ENCODE data around the gene C2CD5.
"Not testable (repeated sequence)": the region's sequence is repeated elsewhere in the genome, so short reads cannot be mapped to it uniquely, and the experiment has no call there.

The C2CD5 gene

DNA sequence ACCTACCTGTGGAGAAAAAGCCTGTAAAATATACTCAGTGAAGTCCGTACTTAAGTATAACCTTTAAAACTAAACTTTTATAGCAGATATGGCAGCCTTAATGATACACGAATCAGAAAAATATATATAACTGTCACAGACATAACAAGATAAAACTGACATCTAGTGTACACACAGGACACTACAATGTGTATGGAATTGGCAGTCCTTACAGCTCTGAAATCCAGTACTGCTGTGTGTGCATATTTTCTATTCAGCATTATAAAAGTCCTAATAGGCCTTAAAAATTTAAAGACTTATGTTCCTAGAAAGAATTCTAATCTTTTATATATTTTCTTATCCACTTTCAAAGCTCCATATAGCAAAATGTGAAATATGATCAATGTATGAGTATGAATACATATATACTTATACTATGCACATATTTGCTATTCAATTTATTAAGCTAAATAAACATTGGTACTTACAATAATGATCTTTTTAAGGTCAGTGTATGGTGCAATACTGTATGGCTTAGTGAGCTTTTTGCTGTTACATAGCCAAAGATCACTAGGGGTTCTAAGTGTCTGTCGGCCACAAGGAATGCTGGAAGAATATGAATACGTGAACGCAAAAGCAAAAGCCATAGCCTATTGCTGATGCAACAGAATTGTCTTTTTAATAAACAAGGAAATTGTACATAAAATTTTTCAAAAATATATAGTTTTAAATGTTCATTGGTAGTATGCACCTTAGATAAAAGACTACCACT is 69.2 kb downstream of the C2CD5 start:
- no peak for FAIRE-seq

- no peak for FAIRE-seq
Observed at GRCh38 chr12:22473212-22473611, 71.1 kb downstream of the C2CD5 start.

GRCh38 chr12:22467190-22467589 is 77.2 kb downstream of the C2CD5 start:
- FAIRE-seq: no peak

DNA sequence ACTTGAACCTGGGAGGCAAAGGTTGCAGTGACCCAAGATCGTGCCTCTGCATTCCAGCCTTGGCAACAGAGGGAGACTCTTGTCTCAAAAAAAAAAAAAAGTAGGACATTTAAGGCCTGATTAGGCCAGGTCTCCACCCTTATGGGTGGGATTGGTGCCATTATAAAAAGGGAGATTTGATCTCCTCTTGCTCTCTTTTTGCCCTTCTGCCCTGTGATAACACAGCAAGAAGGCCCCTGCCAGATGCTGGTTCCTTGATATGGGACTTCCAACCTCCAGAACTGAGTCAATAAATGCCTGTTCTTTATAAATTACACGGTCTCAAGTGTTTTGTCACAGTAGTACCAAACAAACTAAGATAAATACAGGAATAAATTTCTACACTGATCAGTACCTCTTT is 81.0 kb downstream of the C2CD5 start:
- no peak for FAIRE-seq

DNA sequence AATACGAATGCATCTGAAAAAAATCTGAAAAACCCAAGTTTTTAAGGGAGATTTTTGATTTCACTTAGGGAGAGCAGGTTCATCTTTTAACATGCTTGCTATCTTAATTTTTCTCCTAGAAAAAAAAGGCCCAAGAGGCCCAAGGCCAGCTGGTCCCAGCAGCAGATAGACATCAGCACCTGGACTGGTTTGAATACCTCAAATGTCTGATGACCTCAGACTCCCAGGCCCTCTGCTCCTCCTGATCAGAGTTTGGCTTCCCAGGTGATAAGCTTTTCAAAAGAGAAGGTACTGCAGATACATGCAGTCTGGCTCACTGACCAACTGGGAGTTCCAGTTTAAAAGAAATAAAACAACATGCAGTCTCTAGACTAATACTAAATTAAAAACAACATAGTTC is 82.6 kb downstream of the C2CD5 start:
- no peak for FAIRE-seq

GRCh38 chr12:22459838-22460490 is 84.4 kb downstream of the C2CD5 start:
- FAIRE-seq: peak; percentile 60

GRCh38 chr12:22458298-22458937 is 85.9 kb downstream of the C2CD5 start:
- FAIRE-seq: no peak

DNA sequence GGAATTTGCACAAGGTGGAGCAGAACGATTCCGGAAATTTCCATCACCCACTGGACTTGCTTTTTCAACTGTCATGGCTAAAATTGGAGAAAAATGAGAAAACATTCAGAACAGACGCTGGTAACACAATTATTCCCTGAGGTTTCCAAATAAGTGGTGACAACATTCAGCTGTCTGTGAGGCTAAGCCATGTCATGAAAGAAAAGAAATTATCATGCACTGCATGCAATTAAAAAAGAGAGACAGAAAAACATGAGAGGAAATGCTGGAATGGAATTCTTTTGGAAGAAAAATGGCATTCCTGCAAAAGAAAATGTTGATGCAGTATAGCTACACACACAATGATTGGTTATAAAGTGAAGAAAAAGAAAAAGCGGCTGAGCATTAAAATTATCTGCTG is 87.3 kb downstream of the C2CD5 start:
- no peak for FAIRE-seq

DNA sequence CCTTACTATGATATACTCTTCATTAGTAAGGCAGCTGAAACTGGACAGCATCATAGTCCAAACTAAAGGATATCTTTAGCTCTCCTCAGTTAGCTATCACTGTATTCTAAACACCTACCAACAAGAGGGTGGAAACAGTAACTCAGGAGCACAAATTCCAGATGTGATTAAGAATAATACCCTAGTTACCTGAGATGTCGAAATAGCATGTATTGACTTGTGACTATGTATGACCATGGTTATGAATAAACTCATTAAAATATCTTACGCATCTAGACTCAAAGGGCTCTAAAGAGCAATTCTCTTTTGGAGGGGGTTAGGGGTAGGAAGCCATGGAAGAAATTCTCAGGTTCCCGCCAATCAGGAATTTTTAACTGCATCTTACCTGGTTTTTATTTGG is 90.8 kb downstream of the C2CD5 start:
- no peak for FAIRE-seq

- no peak for FAIRE-seq
Observed at GRCh38 chr12:22447223-22447622, 97.1 kb downstream of the C2CD5 start.

- not testable (repeated sequence) for FAIRE-seq
Observed at GRCh38 chr12:22444317-22444665, 100.1 kb downstream of the C2CD5 start.

DNA sequence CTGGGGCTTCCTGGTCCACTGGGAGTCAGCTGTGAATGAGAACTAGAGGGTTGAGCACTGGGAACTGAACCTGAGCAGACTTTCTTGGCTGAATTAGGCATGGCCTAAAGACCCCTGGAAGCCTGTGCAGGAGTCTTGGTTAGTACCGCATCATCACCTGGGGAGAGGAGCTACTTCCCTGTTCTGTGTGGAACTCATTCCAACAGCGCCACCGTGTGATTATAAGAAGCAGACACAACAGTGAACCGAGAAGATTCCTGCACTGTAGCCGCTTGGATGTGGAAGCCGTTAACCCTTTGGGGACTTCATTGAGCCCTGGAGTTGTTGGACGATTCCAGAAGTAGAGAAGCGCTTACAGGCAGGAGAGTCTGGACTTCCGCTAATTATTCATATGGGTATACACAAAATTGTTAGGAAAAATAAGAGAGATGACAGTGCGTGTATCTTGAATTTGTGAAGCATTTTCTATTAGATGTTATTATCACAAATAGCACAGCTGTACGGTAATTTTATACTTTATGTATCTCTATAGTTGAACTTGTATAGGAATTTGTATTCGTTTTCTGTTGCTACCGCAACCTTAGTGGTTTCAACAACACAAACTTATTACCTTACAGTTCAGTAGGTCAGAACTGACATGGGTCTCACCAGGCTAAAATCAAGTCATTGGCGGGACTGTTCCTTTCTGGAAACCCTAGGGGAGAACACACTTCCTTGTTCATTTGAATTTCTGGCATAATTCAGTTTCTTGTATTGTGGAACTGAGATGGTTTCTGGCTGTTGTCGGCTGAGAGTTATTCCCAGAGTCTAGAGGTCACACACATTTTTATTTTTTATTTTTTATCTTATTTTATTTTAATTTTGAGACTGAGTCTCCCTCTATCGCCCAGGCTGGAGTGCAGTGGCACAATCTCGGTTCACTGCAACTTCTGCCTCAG is 100.7 kb downstream of the C2CD5 start:
- no peak for FAIRE-seq

DNA sequence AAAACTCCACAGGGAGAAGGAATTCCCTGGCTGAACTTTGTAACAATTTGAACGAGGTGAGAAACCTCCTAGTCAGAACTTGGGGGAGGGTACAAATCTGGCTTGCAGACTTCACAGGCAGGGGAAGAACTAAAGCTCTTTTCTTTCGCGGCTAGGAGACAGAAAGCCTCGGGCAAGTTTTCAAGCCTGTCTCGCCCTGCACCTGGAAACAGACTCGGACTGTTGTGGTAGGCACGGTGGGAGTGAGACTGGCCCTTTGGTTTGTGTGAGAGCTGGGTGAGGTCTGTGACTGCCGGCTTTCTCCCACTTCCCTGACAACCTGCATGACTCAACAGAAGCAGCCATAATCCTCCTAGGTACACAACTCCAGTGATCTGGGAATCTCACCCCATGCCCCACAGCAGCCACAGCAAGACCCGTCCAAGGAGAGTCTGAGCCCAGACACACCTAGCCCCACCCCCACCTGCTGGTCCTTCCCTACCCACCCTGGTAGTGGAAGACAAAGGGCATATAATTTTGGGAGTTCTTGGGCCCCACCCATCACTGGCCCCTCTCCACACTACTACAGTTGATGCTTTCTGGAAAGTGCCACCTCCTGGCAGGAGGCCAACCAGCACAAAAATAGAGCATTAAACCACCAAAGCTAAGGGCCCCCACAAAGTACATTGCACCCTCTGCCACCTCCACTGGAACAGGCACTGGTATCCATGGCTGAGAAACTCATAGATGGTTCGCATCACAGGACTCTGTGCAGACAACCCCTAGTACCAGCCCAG is 107.1 kb downstream of the C2CD5 start:
- no peak for FAIRE-seq

- FAIRE-seq: no peak
Observed at GRCh38 chr12:22435583-22435982, 108.8 kb downstream of the C2CD5 start.

DNA sequence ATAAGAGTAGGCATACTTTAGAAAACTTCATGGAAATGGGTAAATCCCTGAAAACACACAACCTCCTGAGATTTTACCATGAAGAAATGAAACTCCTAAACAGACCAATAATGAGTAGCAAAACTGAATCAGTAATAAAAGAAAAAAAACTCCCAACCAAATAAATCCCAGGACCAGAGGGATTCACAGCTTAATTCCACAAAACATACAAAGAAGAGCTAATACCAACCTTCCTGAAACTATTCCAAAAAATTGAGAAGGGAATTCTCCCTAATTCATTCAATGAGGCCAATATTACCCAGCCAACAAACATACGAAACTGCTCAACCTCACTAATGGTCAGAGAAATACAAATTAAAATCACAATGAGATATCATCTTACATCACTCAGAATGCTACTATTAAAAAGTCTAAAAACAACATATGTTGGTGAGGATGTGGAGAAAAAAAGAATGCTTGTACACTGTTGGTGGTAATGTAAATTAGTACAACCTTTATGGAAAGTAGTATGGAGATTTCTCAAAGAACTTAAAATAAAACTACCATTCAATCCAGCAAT is 112.6 kb downstream of the C2CD5 start:
- no peak for FAIRE-seq

DNA sequence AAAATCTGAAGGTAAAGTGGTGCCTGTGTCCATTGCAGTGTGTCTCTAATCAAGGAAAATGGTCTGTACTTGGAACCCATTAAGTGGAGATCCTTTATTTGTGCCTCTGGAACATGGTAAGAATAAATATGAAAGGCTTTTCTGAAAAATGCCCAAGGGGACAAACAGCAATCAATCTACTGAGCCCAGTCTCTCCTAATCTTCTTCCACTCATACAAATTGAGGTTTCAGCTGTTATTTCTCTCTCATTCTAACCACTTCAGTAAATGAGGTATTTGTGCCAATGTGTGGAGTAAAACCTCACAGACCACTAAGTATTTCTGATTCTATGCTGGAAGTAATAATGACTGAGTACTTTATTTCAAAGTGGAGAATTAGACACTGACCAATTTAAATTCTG is 127.5 kb downstream of the C2CD5 start:
- no peak for FAIRE-seq

DNA sequence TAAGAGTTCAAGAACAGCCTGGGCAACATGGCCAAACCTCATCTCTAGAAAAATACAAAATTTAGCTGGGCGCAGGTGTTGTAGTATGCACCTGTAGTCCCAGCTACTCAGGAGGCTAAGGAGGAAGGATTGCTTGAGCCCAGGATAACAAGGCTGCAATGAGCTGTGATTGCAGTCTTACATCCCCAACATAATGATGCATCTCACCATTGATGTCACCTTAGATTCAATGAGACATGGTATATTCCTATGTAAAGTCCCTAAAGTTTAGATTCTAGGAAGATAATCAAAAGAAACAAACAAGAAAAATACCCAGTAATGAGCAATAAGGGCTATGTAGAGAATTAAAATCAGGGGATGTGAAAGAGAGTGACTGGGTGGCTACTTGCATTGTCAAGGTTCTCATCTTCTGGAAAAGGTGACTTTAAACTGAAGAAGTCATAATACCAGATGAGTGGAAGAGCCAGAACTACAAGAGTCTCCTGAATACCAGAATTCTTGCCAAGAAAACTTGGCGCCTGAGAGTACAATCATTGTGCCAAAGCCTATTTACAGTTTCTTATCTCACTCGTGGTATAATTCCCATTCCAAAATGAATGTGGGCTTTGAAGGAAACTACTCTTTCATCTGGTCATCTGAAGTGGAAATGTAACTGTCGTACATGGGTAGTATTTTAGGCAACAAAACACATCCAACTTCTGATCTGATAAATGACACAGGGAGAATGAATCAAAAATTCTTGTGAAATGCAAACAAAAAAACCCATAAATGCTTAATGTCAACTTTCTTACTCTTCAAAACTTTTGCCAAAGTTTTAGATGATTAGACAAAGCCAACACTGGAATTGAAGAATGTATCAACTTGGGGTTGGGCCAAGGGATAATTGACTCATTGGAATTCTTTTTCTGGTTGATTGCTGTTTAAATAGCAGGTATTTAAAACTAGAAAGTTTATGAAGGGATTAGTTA is 128.7 kb downstream of the C2CD5 start:
- no peak for FAIRE-seq

GRCh38 chr12:22414742-22415141 is 129.6 kb downstream of the C2CD5 start:
- FAIRE-seq: no peak

- no peak for FAIRE-seq
Observed at GRCh38 chr12:22413592-22413991, 130.8 kb downstream of the C2CD5 start.

- no peak for FAIRE-seq
Observed at GRCh38 chr12:22412581-22412980, 131.8 kb downstream of the C2CD5 start.

GRCh38 chr12:22410486-22410885 is 133.9 kb downstream of the C2CD5 start:
- FAIRE-seq: no peak

Data from TTC549 (cell line).